ENCODE results near the gene DHCR7. TPM values are rescaled to one million over a fixed set of nuclear protein-coding genes. Genes with fewer than 3 reads are reported as not detected.

The DHCR7 gene
- total RNA-seq, 1 experiment from 2014 or later = 72.6 TPM

DNA sequence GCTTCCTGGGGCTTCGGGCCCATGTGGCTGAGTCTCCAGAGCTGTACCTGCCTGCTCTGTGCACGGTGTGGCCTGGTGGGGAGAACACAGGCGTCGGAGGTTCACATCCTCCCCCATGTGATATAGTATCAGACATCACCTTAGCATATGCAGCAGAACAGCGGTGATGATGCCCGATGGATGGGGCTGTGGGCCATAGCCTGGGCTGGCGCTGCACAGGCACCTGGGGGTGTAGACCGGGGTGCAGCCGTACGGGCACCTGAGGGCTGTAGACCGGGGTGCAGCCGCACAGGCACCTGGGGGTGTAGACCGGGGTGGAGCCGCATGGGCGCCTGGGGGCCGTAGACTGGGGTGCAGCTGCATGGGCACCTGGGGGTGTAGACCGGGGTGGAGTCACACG, 34.0 kb upstream of the DHCR7 start:
- intact Hi-C loops (cut with micrococcal nuclease) = no loop called here
- Mint-ChIP-seq H3K9me3 (ENCODE audit: unreplicated experiment) (no peaks in the 10 kb centered on the region), H3K4me3 (ENCODE audit: unreplicated experiment) (no peak overlapping the region), H3K4me1 (ENCODE audit: insufficient read depth, unreplicated experiment) (no peaks in the 10 kb centered on the region), H3K27ac (ENCODE audit: low read depth, unreplicated experiment) (no peak overlapping the region), H3K27me3 (ENCODE audit: insufficient read depth, unreplicated experiment) (no peaks in the 10 kb centered on the region), H3K36me3 (ENCODE audit: insufficient read depth, unreplicated experiment) (peaks cover 64% of the 10 kb centered on the region)
- POLR2A ChIA-PET = interaction anchor here (1.4 kb wide), 1 partner anchor 28 kb away, joined by 3 read pairs; no protein-coding TSS in a partner anchor
- DNase-seq (ENCODE audit: unreplicated experiment) = no peak
- BruUV-seq (replicated peaks) = no TSS peak
- CTCF ChIA-PET = no interaction called here
- TF ChIP-seq, protein P1, sequence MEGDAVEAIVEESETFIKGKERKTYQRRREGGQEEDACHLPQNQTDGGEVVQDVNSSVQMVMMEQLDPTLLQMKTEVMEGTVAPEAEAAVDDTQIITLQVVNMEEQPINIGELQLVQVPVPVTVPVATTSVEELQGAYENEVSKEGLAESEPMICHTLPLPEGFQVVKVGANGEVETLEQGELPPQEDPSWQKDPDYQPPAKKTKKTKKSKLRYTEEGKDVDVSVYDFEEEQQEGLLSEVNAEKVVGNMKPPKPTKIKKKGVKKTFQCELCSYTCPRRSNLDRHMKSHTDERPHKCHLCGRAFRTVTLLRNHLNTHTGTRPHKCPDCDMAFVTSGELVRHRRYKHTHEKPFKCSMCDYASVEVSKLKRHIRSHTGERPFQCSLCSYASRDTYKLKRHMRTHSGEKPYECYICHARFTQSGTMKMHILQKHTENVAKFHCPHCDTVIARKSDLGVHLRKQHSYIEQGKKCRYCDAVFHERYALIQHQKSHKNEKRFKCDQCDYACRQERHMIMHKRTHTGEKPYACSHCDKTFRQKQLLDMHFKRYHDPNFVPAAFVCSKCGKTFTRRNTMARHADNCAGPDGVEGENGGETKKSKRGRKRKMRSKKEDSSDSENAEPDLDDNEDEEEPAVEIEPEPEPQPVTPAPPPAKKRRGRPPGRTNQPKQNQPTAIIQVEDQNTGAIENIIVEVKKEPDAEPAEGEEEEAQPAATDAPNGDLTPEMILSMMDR (IDR thresholded peaks at IDR 0.05; ENCODE audit: unreplicated experiment) = no peak

DNA sequence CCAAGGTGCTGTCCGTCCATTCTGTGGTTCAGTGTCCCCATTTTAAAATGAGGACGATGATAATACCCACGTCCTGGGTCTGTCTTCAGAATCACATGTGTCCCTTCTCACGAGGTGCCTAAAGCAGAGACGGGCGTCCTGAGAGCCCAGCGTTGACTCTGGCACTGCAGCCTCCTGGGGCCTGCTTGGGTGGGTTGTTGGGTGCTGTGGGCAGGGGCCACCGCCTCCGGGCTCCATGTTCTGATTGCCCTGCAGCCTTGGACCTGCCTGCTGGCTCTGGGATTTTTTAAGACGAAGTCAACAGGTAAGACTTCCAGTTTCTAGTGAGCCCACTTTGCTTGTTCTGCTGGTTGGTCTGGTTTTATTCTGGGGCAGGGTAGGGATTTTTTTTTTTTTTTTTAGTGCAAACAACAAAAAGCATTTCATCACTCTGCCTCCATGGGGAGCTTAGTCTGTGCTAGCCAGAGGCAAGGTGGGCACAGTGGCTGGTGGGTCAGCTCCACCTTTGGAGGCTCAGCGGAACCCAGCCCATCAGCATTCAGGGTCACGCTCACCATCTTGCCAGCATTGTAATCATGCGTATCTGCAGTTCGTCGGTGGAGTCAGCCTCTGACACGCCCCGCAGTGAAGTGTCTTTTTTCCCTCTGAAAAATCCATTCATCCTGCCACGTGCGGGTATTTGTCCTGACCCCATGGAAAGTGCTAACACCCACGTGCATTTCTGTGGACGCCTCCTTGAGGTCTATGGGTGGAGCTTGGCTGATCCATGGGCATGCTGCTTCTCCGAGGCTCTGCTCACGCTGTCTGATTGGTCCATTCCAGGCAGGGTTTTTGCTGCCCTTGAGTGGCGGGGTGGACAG, 33.1 kb upstream of the DHCR7 start:
- H3K4me3 Mint-ChIP-seq (ENCODE audit: unreplicated experiment) = no peak overlapping the region
- CTCF ChIA-PET = no interaction called here
- no peak for DNase-seq (ENCODE audit: unreplicated experiment)
- POLR2A ChIA-PET = no interaction called here
- TF ChIP-seq, protein P1 (IDR thresholded peaks at IDR 0.05; ENCODE audit: unreplicated experiment) = no peak
- no peaks in the 10 kb centered on the region for H3K9me3 Mint-ChIP-seq (ENCODE audit: unreplicated experiment)
- BruUV-seq (replicated peaks) = no TSS peak
- no peaks in the 10 kb centered on the region for H3K27me3 Mint-ChIP-seq (ENCODE audit: insufficient read depth, unreplicated experiment)
- H3K4me1 Mint-ChIP-seq (ENCODE audit: insufficient read depth, unreplicated experiment) = no peaks in the 10 kb centered on the region
- H3K36me3 Mint-ChIP-seq (ENCODE audit: insufficient read depth, unreplicated experiment) = peaks cover 66% of the 10 kb centered on the region
- intact Hi-C loops (cut with micrococcal nuclease) = no loop called here
- H3K27ac Mint-ChIP-seq (ENCODE audit: low read depth, unreplicated experiment) = no peak overlapping the region

DNA sequence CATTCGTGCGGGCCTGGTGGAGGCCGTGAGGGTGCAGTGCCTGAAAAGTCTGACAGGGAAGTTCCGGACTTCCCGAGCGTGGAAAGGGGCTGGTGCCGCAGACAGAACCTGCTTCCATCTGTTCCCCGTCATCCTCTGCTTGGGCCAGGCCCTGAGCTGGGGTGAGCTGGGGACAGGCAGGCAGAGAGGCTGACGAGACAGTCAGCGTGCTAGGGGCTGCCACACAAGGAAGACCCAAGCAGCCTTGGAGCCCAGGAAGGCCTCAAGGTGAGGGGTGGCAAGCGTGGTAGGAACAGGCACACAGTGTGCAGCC, 30.3 kb upstream of the DHCR7 start:
- no peaks in the 10 kb centered on the region for H3K9me3 Mint-ChIP-seq (ENCODE audit: unreplicated experiment)
- H3K27me3 Mint-ChIP-seq (ENCODE audit: insufficient read depth, unreplicated experiment) = no peaks in the 10 kb centered on the region
- H3K27ac Mint-ChIP-seq (ENCODE audit: low read depth, unreplicated experiment) = no peak overlapping the region
- peaks cover 66% of the 10 kb centered on the region for H3K36me3 Mint-ChIP-seq (ENCODE audit: insufficient read depth, unreplicated experiment)
- ChIA-PET POLR2A (interaction anchor here (0.5 kb wide), 1 partner anchor 14 kb away, joined by 3 read pairs; no protein-coding TSS in a partner anchor), CTCF (no interaction called here)
- intact Hi-C loops (cut with micrococcal nuclease) = no loop called here
- H3K4me3 Mint-ChIP-seq (ENCODE audit: unreplicated experiment) = no peak overlapping the region
- H3K4me1 Mint-ChIP-seq (ENCODE audit: insufficient read depth, unreplicated experiment) = no peaks in the 10 kb centered on the region
- no peak for DNase-seq (ENCODE audit: unreplicated experiment)
- TF ChIP-seq, protein P1 (IDR thresholded peaks at IDR 0.05; ENCODE audit: unreplicated experiment) = no peak
- no TSS peak for BruUV-seq (replicated peaks)

DNA sequence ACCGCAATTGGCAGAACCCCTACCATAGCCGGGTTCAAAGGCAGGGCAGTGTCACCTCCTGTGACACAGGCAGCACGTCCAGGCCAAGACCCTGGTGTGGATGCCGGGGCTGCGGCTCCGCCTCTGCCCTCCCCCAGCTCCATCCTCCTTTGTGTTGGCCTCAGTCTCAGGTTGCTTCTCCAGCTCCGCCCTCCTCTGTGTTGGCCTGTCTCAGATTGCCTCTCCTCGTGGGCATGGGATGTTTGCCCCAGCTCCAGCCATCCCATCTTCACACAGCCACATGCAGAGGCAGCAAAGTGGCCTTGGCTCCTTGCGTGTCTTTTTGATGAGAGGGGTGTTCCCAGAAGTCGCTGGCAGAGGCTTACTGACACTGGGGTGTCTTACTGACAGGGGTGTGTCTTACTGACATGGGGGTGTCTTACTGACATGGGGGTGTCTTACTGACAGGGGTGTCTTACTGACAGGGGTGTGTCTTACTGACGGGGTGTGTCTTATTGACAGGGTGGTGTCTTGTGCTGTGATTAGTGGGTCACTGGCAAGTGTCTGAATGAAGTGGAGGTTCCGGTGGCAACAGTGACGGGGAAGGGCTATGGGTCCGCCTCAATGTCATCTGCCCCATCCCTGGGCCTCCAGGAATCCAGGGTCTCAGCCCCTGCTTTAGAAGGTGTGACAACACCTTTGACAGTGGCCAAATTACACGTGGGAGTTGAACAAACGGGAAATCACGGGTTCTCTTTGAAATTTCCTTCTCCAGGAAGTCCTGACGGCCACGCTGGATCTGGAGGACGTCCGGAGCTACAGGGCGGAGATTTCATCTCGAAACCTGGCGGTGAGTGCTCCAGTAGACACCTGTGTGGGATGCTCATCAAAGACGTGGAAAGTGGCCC, 29.7 kb upstream of the DHCR7 start:
- H3K36me3 Mint-ChIP-seq (ENCODE audit: insufficient read depth, unreplicated experiment) = peaks cover 70% of the 10 kb centered on the region
- CTCF ChIA-PET = no interaction called here
- H3K9me3 Mint-ChIP-seq (ENCODE audit: unreplicated experiment) = no peaks in the 10 kb centered on the region
- H3K27me3 Mint-ChIP-seq (ENCODE audit: insufficient read depth, unreplicated experiment) = no peaks in the 10 kb centered on the region
- BruUV-seq (replicated peaks) = no TSS peak
- no peak overlapping the region for H3K4me3 Mint-ChIP-seq (ENCODE audit: unreplicated experiment)
- DNase-seq (ENCODE audit: unreplicated experiment) = no peak
- intact Hi-C loops (cut with micrococcal nuclease) = no loop called here
- POLR2A ChIA-PET = interaction anchor here (0.5 kb wide), 1 partner anchor 13 kb away, joined by 3 read pairs; no protein-coding TSS in a partner anchor
- TF ChIP-seq, protein P1 (IDR thresholded peaks at IDR 0.05; ENCODE audit: unreplicated experiment) = no peak
- H3K4me1 Mint-ChIP-seq (ENCODE audit: insufficient read depth, unreplicated experiment) = no peaks in the 10 kb centered on the region
- H3K27ac Mint-ChIP-seq (ENCODE audit: low read depth, unreplicated experiment) = no peak overlapping the region

Measured in MCF 10A (cell line).